OCI-LY1 (cell line): Measurements from ENCODE around the gene CENPX.
"Not testable (repeated sequence)": the region's sequence is repeated elsewhere in the genome, so short reads cannot be mapped to it uniquely, and the experiment has no call there.

Source experiments
- H2AFZ ChIP-seq: fragments of 200-600 bp; sonication (generic), shearing (Covaris generic); 2 replicates; pipeline ENCODE4 v1.6.0; 2014; ENCODE audit warnings: antibody characterized with exemption, mild to moderate bottlenecking, low read length
- H3F3A ChIP-seq: fragments of 200-600 bp; sonication (generic), shearing (Covaris generic); 2 replicates; pipeline ENCODE4 v1.6.0; 2014; ENCODE audit warnings: mild to moderate bottlenecking, antibody characterized with exemption, low read length, moderate library complexity; ENCODE audit not compliant: insufficient read depth
- H3K27ac ChIP-seq: fragments of 200-600 bp; sonication (generic); 2 replicates; pipeline ENCODE4 v1.5.1; 2014; ENCODE audit warnings: low read length, mixed run types, mild to moderate bottlenecking, low read depth; ENCODE audit not compliant: poor library complexity, severe bottlenecking
- H3K27me3 ChIP-seq: fragments of 200-600 bp; sonication (generic); 2 replicates; pipeline ENCODE4 v1.6.0; 2014; ENCODE audit warnings: antibody characterized with exemption, mild to moderate bottlenecking, low read length, moderate library complexity; ENCODE audit not compliant: insufficient read depth
- H3K36me3 ChIP-seq: fragments of 200-600 bp; sonication (generic); 2 replicates; pipeline ENCODE4 v1.6.1; 2014; ENCODE audit warnings: mild to moderate bottlenecking, antibody characterized with exemption, low read length, moderate library complexity, mixed read lengths; ENCODE audit not compliant: insufficient read depth
- H3K4me1 ChIP-seq: fragments of 200-600 bp; sonication (generic); 2 replicates; pipeline ENCODE4 v1.5.1; 2014; ENCODE audit warnings: mild to moderate bottlenecking, low read length, moderate library complexity; ENCODE audit not compliant: insufficient read depth, severe bottlenecking
- H3K4me2 ChIP-seq: fragments of 200-600 bp; sonication (generic), shearing (Covaris generic); 2 replicates; pipeline ENCODE4 v1.6.1; 2014; ENCODE audit warnings: low read length
- H3K4me3 ChIP-seq: fragments of 200-600 bp; sonication (generic); 2 replicates; pipeline ENCODE4 v1.5.1; 2014; ENCODE audit warnings: low read length, low read depth, mild to moderate bottlenecking, mixed read lengths; ENCODE audit not compliant: poor library complexity, severe bottlenecking
- H3K79me2 ChIP-seq: fragments of 200-600 bp; shearing (Covaris generic); 2 replicates; pipeline ENCODE4 v1.6.1; 2016; ENCODE audit warnings: mixed run types, low read length, mixed read lengths; ENCODE audit not compliant: insufficient read depth
- H3K9ac ChIP-seq: fragments of 200-600 bp; sonication (generic), shearing (Covaris generic); 2 replicates; pipeline ENCODE4 v1.6.1; 2014; ENCODE audit warnings: mild to moderate bottlenecking, low read length, mixed read lengths
- H3K9me2 ChIP-seq: fragments of 200-600 bp; sonication (generic), shearing (Covaris generic); 2 replicates; pipeline ENCODE4 v1.6.1; 2014; ENCODE audit warnings: low read depth, mild to moderate bottlenecking, low read length, mixed read lengths
- H3K9me3 ChIP-seq: fragments of 200-600 bp; shearing (Covaris generic); 2 replicates; pipeline ENCODE4 v1.6.1; 2014; ENCODE audit warnings: low read length, mixed read lengths
- H4K20me1 ChIP-seq: fragments of 200-600 bp; sonication (generic), shearing (Covaris generic); 2 replicates; pipeline ENCODE4 v1.6.0; 2016; ENCODE audit warnings: mild to moderate bottlenecking, low read length; ENCODE audit not compliant: insufficient read depth
- EZH2 ChIP-seq: fragments of 200-600 bp; sonication (generic), shearing (Covaris generic); IDR thresholded peaks from 2 replicates; pipeline ENCODE4 v1.8.0; 2017; ENCODE audit warnings: borderline replicate concordance, mixed run types, mild to moderate bottlenecking, antibody characterized with exemption, low read length, moderate library complexity, mixed read lengths
- TF ChIP-seq, protein P1 (sequence below): fragments of 200-600 bp; sonication (generic), shearing (Covaris generic); IDR thresholded peaks from 2 replicates; pipeline ENCODE4 v1.5.1; 2017; ENCODE audit warnings: mild to moderate bottlenecking, antibody characterized with exemption, low read length, moderate library complexity, mixed read lengths

CENPX gene

DNA sequence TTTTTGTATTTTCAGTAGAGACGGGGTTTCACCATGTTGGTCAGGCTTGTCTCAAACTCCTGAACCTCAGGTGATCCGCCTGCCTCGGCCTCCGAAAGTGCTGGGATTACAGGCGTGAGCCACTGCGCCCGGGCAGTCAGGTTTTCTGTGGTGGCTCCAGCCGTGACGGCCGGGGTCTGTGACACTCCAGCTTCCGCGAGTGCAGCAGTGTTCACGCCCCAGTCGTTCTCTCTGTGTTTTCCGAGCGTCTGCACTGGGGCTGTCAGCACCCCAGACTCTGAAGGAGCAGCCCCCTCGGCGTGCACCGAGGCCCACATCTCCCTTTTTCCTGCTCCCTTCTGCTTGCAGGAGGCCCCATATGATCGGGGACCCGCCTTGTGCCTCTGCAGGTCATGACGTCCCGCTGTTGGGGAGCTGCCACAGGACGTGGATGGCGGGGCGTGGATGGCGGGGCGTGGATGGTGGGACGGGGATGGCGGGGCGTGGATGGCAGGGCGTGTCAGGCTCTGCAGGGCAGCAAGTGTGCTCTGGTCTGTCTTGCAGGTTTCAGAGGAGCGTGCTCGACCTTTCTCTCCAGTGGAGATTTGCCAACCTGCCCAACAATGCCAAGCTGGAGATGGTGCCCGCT, 39.6 kb downstream of the CENPX start:
- H3K9me2 ChIP-seq = no peaks in the 10 kb centered on the region
- H3K9ac ChIP-seq = no peak overlapping the region
- TF ChIP-seq, protein P1, sequence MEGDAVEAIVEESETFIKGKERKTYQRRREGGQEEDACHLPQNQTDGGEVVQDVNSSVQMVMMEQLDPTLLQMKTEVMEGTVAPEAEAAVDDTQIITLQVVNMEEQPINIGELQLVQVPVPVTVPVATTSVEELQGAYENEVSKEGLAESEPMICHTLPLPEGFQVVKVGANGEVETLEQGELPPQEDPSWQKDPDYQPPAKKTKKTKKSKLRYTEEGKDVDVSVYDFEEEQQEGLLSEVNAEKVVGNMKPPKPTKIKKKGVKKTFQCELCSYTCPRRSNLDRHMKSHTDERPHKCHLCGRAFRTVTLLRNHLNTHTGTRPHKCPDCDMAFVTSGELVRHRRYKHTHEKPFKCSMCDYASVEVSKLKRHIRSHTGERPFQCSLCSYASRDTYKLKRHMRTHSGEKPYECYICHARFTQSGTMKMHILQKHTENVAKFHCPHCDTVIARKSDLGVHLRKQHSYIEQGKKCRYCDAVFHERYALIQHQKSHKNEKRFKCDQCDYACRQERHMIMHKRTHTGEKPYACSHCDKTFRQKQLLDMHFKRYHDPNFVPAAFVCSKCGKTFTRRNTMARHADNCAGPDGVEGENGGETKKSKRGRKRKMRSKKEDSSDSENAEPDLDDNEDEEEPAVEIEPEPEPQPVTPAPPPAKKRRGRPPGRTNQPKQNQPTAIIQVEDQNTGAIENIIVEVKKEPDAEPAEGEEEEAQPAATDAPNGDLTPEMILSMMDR = no peak
- TF ChIP-seq EZH2 = no peak
- H3F3A ChIP-seq = no peaks in the 10 kb centered on the region
- no peak overlapping the region for H3K4me2 ChIP-seq
- H3K9me3 ChIP-seq = no peaks in the 10 kb centered on the region
- H3K79me2 ChIP-seq = no peaks in the 10 kb centered on the region
- no peak overlapping the region for H3K4me3 ChIP-seq
- no peak overlapping the region for H2AFZ ChIP-seq
- peaks cover 8% of the 10 kb centered on the region for H3K4me1 ChIP-seq
- H4K20me1 ChIP-seq = no peaks in the 10 kb centered on the region
- H3K27me3 ChIP-seq = no peaks in the 10 kb centered on the region
- no peak overlapping the region for H3K27ac ChIP-seq
- H3K36me3 ChIP-seq = peaks cover 38% of the 10 kb centered on the region

- H3K79me2 ChIP-seq, H3K9me3 ChIP-seq, H3K4me3 ChIP-seq, H3K27ac ChIP-seq, H3K9me2 ChIP-seq, H3F3A ChIP-seq, H3K27me3 ChIP-seq, H2AFZ ChIP-seq, H3K9ac ChIP-seq, H4K20me1 ChIP-seq, H3K4me2 ChIP-seq: not testable (repeated sequence)
- peaks cover 34% of the 10 kb centered on the region for H3K36me3 ChIP-seq
- H3K4me1 ChIP-seq = peaks cover 14% of the 10 kb centered on the region
Measured at GRCh38 chr17:81981511-81981910, 41.2 kb downstream of the CENPX start.

- no peaks in the 10 kb centered on the region for H3K9me3 ChIP-seq
- no peak overlapping the region for H3K27ac ChIP-seq
- H3F3A ChIP-seq = no peaks in the 10 kb centered on the region
- H2AFZ ChIP-seq = no peak overlapping the region
- peaks cover 17% of the 10 kb centered on the region for H3K4me1 ChIP-seq
- no peaks in the 10 kb centered on the region for H3K79me2 ChIP-seq
- TF ChIP-seq EZH2 = no peak
- TF ChIP-seq, protein P1 = no peak
- no peaks in the 10 kb centered on the region for H4K20me1 ChIP-seq
- no peak overlapping the region for H3K4me3 ChIP-seq
- peaks cover 31% of the 10 kb centered on the region for H3K36me3 ChIP-seq
- H3K9ac ChIP-seq = no peak overlapping the region
- no peak overlapping the region for H3K4me2 ChIP-seq
- no peaks in the 10 kb centered on the region for H3K27me3 ChIP-seq
- no peaks in the 10 kb centered on the region for H3K9me2 ChIP-seq
Measured at GRCh38 chr17:81980707-81981343, 41.9 kb downstream of the CENPX start.

GRCh38 chr17:81980122-81980521, 42.6 kb downstream of the CENPX start:
- H3K4me1 ChIP-seq = peaks cover 17% of the 10 kb centered on the region
- peaks cover 24% of the 10 kb centered on the region for H3K36me3 ChIP-seq
- H3K27ac ChIP-seq = no peak overlapping the region
- no peaks in the 10 kb centered on the region for H4K20me1 ChIP-seq
- no peak overlapping the region for H3K4me2 ChIP-seq
- no peaks in the 10 kb centered on the region for H3K9me3 ChIP-seq
- H2AFZ ChIP-seq = no peak overlapping the region
- H3K4me3 ChIP-seq = no peak overlapping the region
- H3K9me2 ChIP-seq = no peaks in the 10 kb centered on the region
- H3F3A ChIP-seq = no peaks in the 10 kb centered on the region
- no peak overlapping the region for H3K9ac ChIP-seq
- H3K27me3 ChIP-seq = no peaks in the 10 kb centered on the region
- no peaks in the 10 kb centered on the region for H3K79me2 ChIP-seq
- TF ChIP-seq, protein P1 = no peak
- no peak for TF ChIP-seq EZH2
